GM20000 (cell line): ENCODE data around the gene SIX3.
A peak's percentile ranks its signal among the peaks of the same experiment; 100 is the strongest.

ENCODE experiments used
- DNase-seq: peaks from one replicate; pipeline ENCODE4 v3.0.0; 2012; ENCODE audit warnings: low spot score
- CTCF ChIP-seq: IDR thresholded peaks from 2 replicates; pipeline ENCODE4 v1.5.1; 2012; ENCODE audit warnings: mild to moderate bottlenecking, control low read depth; ENCODE audit errors: extremely low read depth, missing control alignments

Gene SIX3

DNA sequence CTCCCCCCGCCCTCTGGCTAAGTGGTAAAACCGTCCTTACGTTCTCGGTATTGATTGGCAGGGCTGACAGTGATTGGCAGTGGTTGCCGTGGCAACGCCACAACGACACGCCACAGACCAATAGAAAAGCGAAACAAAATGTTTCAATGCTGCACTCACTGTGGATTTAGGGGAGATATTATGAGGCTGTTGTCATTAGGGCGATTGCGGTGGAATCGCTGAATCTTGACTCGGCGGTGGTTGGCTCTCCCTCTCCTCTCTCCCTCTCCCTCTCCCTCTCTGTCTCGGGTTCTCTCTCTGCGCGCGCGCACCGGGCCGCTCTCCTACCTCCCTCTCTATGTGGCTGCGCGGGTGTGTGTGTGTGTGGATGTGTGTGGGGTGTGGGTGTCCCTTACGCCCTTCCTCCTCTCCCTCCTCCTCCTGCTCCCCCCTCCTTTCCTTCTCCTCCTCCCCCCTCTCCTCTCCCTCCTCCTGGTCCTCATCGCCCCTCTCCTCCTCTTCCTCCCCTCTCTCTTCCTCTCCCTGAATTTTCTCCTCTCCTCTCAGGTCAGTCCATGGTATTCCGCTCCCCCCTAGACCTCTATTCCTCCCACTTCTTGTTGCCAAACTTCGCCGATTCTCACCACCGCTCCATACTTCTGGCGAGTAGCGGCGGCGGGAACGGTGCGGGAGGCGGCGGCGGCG, at the start of gene SIX3:
SIX3 (plus strand) TSS at position 152 of the 684 bp plus-strand sequence; CDS start at position 555, 403 bp downstream.
- DNase-seq: peak; percentile 90
- TF ChIP-seq CTCF: no peak

DNA sequence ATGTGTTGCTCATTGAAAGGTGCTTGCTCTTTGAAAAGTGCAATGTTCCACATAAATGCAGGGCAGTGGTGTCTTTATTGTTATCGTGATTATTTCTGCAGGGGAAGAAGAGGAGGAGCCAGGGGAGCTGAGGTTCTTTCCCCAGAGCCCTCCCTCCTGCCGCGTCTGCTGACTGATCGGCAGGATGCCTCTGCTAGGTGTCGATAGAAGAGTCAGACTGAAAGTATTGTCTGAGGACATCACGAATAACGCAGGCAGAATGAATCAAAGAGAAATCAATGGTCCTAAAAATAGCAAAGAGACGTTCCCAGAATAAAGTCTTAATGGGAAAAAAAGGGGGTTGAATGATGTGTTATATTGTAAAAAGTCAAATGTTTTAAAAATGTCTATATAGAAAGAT, 47.4 kb upstream of the SIX3 start:
- no peak for TF ChIP-seq CTCF
- DNase-seq: peak; percentile 53

DNA sequence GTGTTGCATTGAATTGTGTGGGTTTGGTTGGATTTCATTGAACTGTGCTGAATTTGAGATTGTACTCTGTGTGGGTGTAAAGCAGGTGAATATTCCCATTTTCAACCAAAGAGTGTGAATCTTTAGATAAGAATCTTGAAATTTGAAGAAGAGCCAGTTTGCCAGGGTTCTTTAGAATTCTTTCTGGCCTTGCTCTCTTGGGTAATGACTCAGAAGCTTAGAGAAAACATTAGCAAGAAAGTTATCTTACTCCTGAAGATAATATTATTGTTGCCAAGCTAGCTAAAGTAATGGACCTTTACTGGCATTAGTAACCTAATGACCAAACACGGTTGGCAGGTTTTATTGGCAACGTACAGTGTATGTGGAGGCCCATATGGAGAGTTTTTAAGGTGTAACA, 46.4 kb upstream of the SIX3 start:
- TF ChIP-seq CTCF: no peak
- no peak for DNase-seq

DNA sequence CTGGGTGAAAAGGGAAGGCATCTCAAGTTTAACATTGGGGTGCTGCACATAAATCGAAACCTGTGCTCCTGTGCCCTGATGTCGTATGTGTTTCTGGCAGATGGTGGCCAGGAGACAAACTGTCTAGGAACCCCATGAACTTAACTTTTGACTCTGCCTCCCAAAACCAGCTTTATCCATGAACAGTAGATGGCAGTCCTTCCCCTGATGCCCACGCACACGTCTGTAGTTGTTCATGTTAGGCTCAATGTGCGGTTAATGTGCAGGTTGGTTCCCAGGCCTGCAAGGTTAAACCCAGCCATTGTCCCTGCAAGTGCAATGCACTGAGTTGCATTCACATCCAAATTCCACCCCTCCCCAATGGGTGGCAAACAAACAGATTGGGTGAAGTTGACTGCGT, 44.1 kb upstream of the SIX3 start:
- no peak for DNase-seq
- no peak for TF ChIP-seq CTCF

DNA sequence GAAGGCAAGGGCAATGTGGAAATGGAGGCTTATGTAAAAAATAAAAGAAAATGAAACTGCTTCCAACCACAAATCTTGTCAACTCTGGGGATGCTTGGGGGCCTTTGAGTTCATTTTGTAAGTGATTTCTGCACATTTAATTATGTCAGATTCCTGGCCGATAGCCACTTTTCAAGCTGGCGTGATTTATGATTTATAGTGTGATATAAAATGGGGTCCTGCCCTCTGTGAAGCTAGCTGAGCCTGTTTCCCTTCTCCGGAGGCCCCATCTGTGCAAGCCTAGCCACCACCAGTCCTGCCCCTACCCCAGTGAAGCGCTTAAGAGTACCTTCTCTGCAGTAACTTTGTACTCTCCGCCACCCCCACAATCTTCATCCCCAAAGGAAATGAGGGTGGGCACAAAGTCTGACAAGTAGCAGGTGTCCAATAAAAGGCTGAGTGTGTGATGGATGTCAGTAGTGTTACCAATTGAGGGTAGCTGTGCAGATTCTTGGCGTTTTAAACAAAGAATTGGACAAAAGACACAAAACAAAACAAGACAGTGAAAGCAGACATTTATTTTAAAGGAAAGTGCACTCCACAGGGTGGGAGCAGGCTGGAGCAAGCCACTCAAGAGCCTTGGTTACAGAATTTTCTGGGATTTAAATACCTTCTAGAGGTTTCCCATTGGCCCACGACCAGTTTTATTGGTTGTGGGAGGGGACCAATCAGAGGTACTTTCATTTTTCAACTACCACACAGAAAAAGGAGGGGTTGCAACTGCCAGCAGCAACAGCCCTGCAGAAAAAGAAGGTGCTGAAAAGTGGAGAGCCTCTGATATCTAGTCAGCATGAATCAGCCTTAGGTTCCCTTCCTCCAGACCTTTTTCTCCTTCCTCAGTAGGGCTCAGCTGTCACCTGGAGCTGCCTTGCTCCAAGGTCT, 39.0 kb upstream of the SIX3 start:
- no peak for DNase-seq
- TF ChIP-seq CTCF: no peak

DNA sequence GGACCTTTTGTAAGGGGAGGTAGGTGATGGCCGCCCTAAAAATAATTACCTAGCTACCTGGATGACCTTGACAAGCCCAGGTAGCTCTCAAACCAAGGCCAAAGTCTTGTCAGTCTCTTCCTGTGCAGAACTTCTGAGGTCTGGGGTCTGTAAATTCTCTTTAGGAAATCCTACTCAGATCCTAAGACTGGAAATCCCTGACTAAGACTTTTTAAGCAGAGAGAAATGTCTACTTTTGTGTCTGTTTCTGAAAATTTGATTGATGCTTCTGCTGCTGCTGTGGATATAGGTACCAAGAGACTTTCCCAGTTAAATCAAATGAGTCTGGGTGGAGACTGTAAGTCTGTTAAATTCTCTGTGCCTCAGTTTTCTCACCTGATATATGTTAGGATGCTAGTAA, 36.9 kb upstream of the SIX3 start:
- no peak for DNase-seq
- TF ChIP-seq CTCF: no peak

- DNase-seq: no peak
- TF ChIP-seq CTCF: no peak
Measured at GRCh38 chr2:44906972-44907371, 34.5 kb upstream of the SIX3 start.
